Mesodermal cell (in vitro differentiated cells): ENCODE results near the gene NDUFA5. TPM values are rescaled to one million over a fixed set of nuclear protein-coding genes. Genes with fewer than 3 reads are reported as not detected.

Experiments used
- H3K27ac ChIP-seq: 2 replicates; pipeline ENCODE4 v1.7.0; 2013; ENCODE audit warnings: mild to moderate bottlenecking, low read depth, low read length, moderate library complexity; ENCODE audit not compliant: severe bottlenecking
- H3K36me3 ChIP-seq: 2 replicates; pipeline ENCODE4 v1.7.1; 2013; ENCODE audit warnings: mild to moderate bottlenecking, low read length, moderate library complexity; ENCODE audit not compliant: control insufficient read depth, insufficient read depth
- H3K4me1 ChIP-seq: one replicate; pipeline ENCODE4 v1.7.1; 2013; ENCODE audit warnings: mild to moderate bottlenecking, low read length; ENCODE audit not compliant: insufficient read depth, control insufficient read depth, poor library complexity, severe bottlenecking
- H3K4me3 ChIP-seq: 2 replicates; pipeline ENCODE4 v1.7.0; 2013; ENCODE audit warnings: low read length, control low read depth, mild to moderate bottlenecking; ENCODE audit not compliant: insufficient read depth, poor library complexity, severe bottlenecking; ENCODE audit errors: extremely low read depth
- H3K9me3 ChIP-seq: 2 replicates; pipeline ENCODE4 v1.7.1; 2013; ENCODE audit warnings: mild to moderate bottlenecking, low read length, moderate library complexity; ENCODE audit not compliant: control insufficient read depth
- WGBS, 2 experiments: methylation state at CpG; one replicate each; pipeline ENCODE4 v1.1.5; 2013; ENCODE audit warnings: missing lambda C conversion rate in 2 of 2; ENCODE audit not compliant: insufficient coverage in 2 of 2; 5-methylcytosine and 5-hydroxymethylcytosine counted together
- polyA plus RNA-seq, 2 experiments: library from polyadenylated mRNA; stranded (reverse); fragments of 50-300 nt; gene quantifications; one replicate each; pipeline ENCODE4 v1.2.3, GENCODE V29; 2013

NDUFA5 gene
- polyA plus RNA-seq (2013, experiment 1 of 2), result 43.5 TPM
- 60.8 TPM for polyA plus RNA-seq (2013, experiment 2 of 2)

DNA sequence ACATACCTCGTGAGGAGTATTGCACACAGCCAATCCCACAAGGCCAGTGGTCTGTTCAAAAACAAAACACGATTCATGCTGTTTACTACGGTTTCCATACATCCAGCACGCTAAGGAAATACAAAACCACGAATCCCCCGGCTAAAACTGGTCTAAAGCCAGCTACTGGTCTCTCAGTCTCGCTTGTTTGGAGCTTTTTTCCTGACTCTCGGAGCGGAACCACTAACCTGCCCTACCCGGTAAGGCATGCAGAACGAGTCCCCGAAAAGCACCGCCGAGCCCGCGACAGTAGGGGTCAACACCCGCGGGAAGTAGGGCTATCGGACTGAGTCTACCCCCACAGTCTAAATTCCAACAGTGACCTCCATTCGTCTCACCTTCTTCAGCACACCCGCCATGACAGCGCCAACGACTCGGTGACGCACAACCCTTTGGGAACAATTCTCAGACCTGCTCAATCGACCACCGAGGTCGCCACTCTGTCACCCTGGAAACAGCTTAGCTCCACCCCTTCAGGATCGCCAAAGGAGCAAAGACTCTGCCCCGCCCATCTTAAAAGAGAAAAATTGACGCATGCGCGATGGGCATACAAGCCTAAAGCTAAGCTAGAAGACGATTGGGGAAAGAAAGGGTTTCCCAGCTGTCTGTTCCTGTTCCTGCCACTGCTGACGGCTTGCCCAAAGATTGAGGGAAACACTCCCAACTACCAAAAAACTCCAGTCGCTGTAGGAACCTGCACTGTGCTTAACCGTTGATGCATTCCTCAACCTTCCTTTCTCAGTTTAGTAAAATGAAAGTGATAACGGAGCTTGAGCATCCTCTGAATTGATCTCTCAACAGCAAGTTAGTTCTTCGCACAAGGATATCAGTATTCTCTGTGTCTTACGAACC, at the start of gene NDUFA5:
TSS of gene NDUFA5 (minus strand) at position 421 of the 891 bp plus-strand sequence. CDS start at position 398, 23 bp downstream.
- Histone ChIP-seq H3K36me3 (peaks cover 25% of the 10 kb centered on the region), H3K4me3 (peak within 1 kb of the TSS; percentile 83), H3K4me1 (no peaks in the 10 kb centered on the region), H3K27ac (peak within 1 kb of the TSS; percentile 86), H3K9me3 (no peaks in the 10 kb centered on the region)
- WGBS, 2 experiments, result 8 to 11% methylated on average over 26 to 38 of the region's 40 CpGs

- no peaks in the 10 kb centered on the region for H3K36me3 ChIP-seq
- no peak overlapping the region for H3K27ac ChIP-seq
- H3K4me1 ChIP-seq, result no peaks in the 10 kb centered on the region
- no peaks in the 10 kb centered on the region for H3K9me3 ChIP-seq
- no peak overlapping the region for H3K4me3 ChIP-seq
- 20 to 64% methylated on average over 1 to 2 of the region's 3 CpGs for WGBS, 2 experiments
These were observed 47.1 kb upstream of the NDUFA5 start for GRCh38 chr7:123604739-123605138.

- Histone ChIP-seq H3K9me3 (no peaks in the 10 kb centered on the region), H3K4me3 (no peak overlapping the region), H3K4me1 (no peaks in the 10 kb centered on the region), H3K27ac (no peak overlapping the region), H3K36me3 (no peaks in the 10 kb centered on the region)
- WGBS, 2 experiments, result no CpG with 5 or more reads among the region's 3 CpGs
These were observed 45.0 kb upstream of the NDUFA5 start for GRCh38 chr7:123602648-123603047.

GRCh38 chr7:123601530-123601929, 43.9 kb upstream of the NDUFA5 start, which contains the start of gene ASB15:
Gene ASB15 (plus strand): TSS chr7:123601821. CDS start chr7:123614503, 12,682 bp downstream.
- no peaks in the 10 kb centered on the region for H3K36me3 ChIP-seq
- no peaks in the 10 kb centered on the region for H3K9me3 ChIP-seq
- no CpG with 5 or more reads among the region's 4 CpGs for WGBS, 2 experiments
- no peak within 1 kb of the TSS for H3K4me3 ChIP-seq
- no peaks in the 10 kb centered on the region for H3K4me1 ChIP-seq
- H3K27ac ChIP-seq, result no peak within 1 kb of the TSS

DNA sequence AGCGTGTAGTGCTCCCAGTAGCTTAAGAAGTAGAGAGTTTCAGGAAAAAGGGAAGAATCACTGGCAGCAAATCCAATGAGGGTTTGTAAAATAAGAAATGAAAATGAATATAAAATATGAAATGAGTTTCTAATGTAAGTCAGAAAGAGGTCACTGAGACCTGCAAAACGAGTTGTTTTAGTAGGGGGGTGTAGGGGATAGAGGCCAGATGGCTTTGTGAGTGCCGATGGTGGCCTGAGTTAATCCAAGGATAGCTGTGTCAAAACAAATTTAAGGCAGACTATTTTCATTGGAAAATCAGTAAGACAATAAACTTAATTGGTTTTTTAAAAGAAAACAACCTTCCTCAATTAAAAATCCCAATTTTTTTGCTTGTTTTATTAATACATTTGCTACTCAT, 43.3 kb upstream of the NDUFA5 start:
- 81 to 92% methylated on average over 2 of the region's 3 CpGs for WGBS, 2 experiments

DNA sequence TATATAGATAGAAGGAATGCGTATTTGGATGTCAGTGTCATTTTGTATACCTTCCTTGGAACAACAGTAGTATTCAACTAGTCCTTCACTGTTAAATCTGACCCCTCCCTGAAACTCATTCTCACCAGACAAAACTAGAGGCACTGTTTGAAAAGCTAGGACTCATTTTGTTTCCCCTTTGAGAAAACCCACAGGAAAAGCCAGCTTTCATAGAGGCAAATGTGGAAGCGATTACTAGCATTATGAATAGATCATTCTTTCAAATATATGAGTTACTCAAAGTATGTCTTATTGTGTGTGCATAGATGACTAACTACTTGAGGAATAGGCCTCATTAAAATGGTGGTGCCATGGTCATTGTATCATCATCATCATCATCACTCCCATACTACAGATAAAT, 42.1 kb upstream of the NDUFA5 start:
- no CpG with 5 or more reads among the region's 2 CpGs for WGBS, 2 experiments

More for the DNA sequence above, 43.3 kb upstream of the NDUFA5 start:
- no peaks in the 10 kb centered on the region for H3K4me1 ChIP-seq
- no peaks in the 10 kb centered on the region for H3K9me3 ChIP-seq
- H3K27ac ChIP-seq, result no peak overlapping the region
- no peaks in the 10 kb centered on the region for H3K36me3 ChIP-seq
- no peak overlapping the region for H3K4me3 ChIP-seq

GRCh38 chr7:123598657-123599056, 41.0 kb upstream of the NDUFA5 start:
- no peak overlapping the region for H3K27ac ChIP-seq
- no peaks in the 10 kb centered on the region for H3K36me3 ChIP-seq
- no peak overlapping the region for H3K4me3 ChIP-seq
- WGBS, 2 experiments, result 75 to 83% methylated on average over 1 to 2 of the region's 3 CpGs
- no peaks in the 10 kb centered on the region for H3K9me3 ChIP-seq
- H3K4me1 ChIP-seq, result no peaks in the 10 kb centered on the region

More for the DNA sequence above, 42.1 kb upstream of the NDUFA5 start:
- H3K36me3 ChIP-seq, result no peaks in the 10 kb centered on the region
- no peaks in the 10 kb centered on the region for H3K4me1 ChIP-seq
- no peak overlapping the region for H3K4me3 ChIP-seq
- H3K9me3 ChIP-seq, result no peaks in the 10 kb centered on the region
- no peak overlapping the region for H3K27ac ChIP-seq

DNA sequence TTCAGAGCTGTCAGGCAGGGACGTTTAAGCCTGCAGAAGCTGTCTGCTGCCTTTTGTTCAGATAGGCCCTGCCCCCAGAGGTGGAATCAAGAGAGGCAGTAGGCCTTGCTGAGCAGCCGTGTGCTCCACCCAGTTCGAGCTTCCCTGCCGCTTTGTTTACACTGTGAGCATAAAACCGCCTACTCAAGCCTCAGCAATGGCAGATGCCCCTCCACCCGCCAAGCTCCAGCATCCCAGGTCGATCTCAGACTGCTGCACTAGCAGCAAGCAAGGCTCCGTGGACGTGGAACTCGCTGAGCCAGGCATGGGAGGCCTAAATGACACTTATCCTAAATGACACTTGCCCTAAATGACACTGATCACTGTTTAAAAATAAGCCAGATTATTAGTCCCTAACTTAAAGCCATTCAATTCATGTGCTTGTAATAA, 37.2 kb upstream of the NDUFA5 start:
- H3K36me3 ChIP-seq, result no peaks in the 10 kb centered on the region
- H3K4me1 ChIP-seq, result no peaks in the 10 kb centered on the region
- no peak overlapping the region for H3K27ac ChIP-seq
- no peaks in the 10 kb centered on the region for H3K9me3 ChIP-seq
- no peak overlapping the region for H3K4me3 ChIP-seq
- 9 to 15% methylated on average over 6 to 10 of the region's 10 CpGs for WGBS, 2 experiments

- Histone ChIP-seq H3K9me3 (no peaks in the 10 kb centered on the region), H3K27ac (no peak overlapping the region), H3K36me3 (no peaks in the 10 kb centered on the region), H3K4me1 (no peaks in the 10 kb centered on the region), H3K4me3 (no peak overlapping the region)
- WGBS, 2 experiments, result 80% methylated on average over 1 of the region's 2 CpGs
These were observed 30.8 kb upstream of the NDUFA5 start for GRCh38 chr7:123588376-123588775.

DNA sequence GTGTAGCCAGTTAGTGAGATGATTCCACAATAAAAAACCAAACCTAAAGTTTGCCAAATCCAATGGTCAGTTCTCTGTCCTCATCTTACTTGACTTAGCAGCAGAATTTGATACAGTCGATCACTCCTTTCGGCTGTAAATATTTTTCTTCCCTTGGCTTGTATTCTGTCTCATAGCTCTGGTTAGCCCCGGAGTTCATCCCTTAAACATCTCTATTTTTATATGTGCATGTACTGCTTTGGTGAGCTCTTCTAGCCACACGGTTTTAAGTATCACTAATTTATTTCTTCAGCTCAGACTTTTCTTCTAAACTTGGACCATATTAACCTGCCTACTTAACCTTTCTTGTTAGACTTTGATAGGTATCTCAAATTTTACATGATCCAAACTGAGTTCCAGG, 26.2 kb upstream of the NDUFA5 start:
- no peaks in the 10 kb centered on the region for H3K4me1 ChIP-seq
- H3K27ac ChIP-seq, result no peak overlapping the region
- H3K4me3 ChIP-seq, result no peak overlapping the region
- 100% methylated on average over 2 of the region's 4 CpGs for WGBS, 2 experiments
- H3K9me3 ChIP-seq, result no peaks in the 10 kb centered on the region
- H3K36me3 ChIP-seq, result no peaks in the 10 kb centered on the region

DNA sequence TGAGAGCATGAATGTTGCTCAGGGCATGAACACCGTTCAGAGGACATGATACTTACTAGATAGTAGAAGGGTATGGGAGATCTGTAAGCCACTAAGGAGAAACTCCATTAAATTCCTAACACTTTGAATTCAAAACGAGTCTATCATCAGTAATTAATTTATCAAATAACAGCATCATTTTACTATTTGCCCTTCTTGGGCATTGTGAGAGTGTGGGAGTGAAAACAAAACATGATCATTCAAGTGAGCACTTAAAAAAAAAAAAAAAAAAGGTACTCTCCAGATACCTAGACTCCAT, 23.5 kb upstream of the NDUFA5 start:
- H3K4me1 ChIP-seq, result no peaks in the 10 kb centered on the region
- no peaks in the 10 kb centered on the region for H3K9me3 ChIP-seq
- no peak overlapping the region for H3K4me3 ChIP-seq
- WGBS, 2 experiments, result no CpG with 5 or more reads among the region's 2 CpGs
- no peaks in the 10 kb centered on the region for H3K36me3 ChIP-seq
- no peak overlapping the region for H3K27ac ChIP-seq
